Daoy (cell line): ENCODE results near the gene TREM2. TPM values are rescaled to one million over a fixed set of nuclear protein-coding genes. Genes with fewer than 3 reads are reported as not detected.

ENCODE experiments used
- DNase-seq: peaks from one replicate; pipeline ENCODE4 v3.0.0-alpha.2; 2015; ENCODE audit warnings: low read depth
- total RNA-seq: library from RNA; depleted of rRNA; stranded (reverse); fragments of >200 nt; shearing (Covaris generic); gene quantifications from 2 replicates; pipeline ENCODE4 v1.2.3, GENCODE V29; 2014

Gene TREM2
- total RNA-seq, 1 experiment from 2014 or later, result not detected

GRCh38 chr6:41182069-41183034 is 19.4 kb upstream of the TREM2 start:
- DNase-seq, result peak; percentile 35

GRCh38 chr6:41181566-41181965 is 18.6 kb upstream of the TREM2 start:
- no peak for DNase-seq

GRCh38 chr6:41179163-41179562 is 16.2 kb upstream of the TREM2 start:
- DNase-seq, result no peak

GRCh38 chr6:41177695-41178094 is 14.8 kb upstream of the TREM2 start:
- no peak for DNase-seq

GRCh38 chr6:41177287-41177686 is 14.4 kb upstream of the TREM2 start:
- DNase-seq, result no peak

GRCh38 chr6:41176189-41176588 is 13.3 kb upstream of the TREM2 start:
- DNase-seq, result no peak

GRCh38 chr6:41175084-41175483 is 12.2 kb upstream of the TREM2 start:
- no peak for DNase-seq

- DNase-seq, result no peak
Observed at GRCh38 chr6:41174610-41175009, 11.7 kb upstream of the TREM2 start.

- no peak for DNase-seq
Observed at GRCh38 chr6:41171908-41172307, 9.0 kb upstream of the TREM2 start.

- no peak for DNase-seq
Observed at GRCh38 chr6:41170547-41171160, 7.7 kb upstream of the TREM2 start.

GRCh38 chr6:41167173-41167963 is 4.5 kb upstream of the TREM2 start:
- DNase-seq, result no peak

- no peak for DNase-seq
Observed at GRCh38 chr6:41164551-41165120, 1.7 kb upstream of the TREM2 start.

- DNase-seq, result no peak
Observed at GRCh38 chr6:41163419-41163717, 452 bp upstream of the TREM2 start.

GRCh38 chr6:41161851-41162552 is 914 bp downstream of the TREM2 start:
- no peak for DNase-seq

GRCh38 chr6:41161380-41161779 is 1.5 kb downstream of the TREM2 start:
- DNase-seq, result no peak

- DNase-seq, result no peak
Observed at GRCh38 chr6:41160933-41161332, 2.0 kb downstream of the TREM2 start.

GRCh38 chr6:41159415-41160082 is 3.4 kb downstream of the TREM2 start:
- DNase-seq, result no peak

GRCh38 chr6:41157323-41157722 is 5.6 kb downstream of the TREM2 start:
- DNase-seq, result no peak

GRCh38 chr6:41156771-41157170 is 6.1 kb downstream of the TREM2 start:
- DNase-seq, result no peak

- DNase-seq, result no peak
Observed at GRCh38 chr6:41156001-41156400, 6.9 kb downstream of the TREM2 start.
